ENCODE measurements around the gene SBNO1. TPM values are rescaled to one million over a fixed set of nuclear protein-coding genes. Genes with fewer than 3 reads are reported as not detected.

Gene SBNO1
- total and polyA plus RNA-seq, 2 donors (not counting 3 experiments of a cell fraction or from before 2014, with no cell fraction given) = 4.8 to 34.2 TPM

GRCh38 chr12:123337070-123337469, 27.6 kb downstream of the SBNO1 start:
- no peaks in the 10 kb centered on the region for H3K9me1 ChIP-seq (replicated peaks; ENCODE audit: control insufficient read depth, extremely low read depth, insufficient read depth, low read length)
- BruUV-seq (replicated peaks) = no TSS peak

More at GRCh38 chr12:123337070-123337469, 27.6 kb downstream of the SBNO1 start:
- no peak overlapping the region for H3K27ac ChIP-seq (ENCODE audit: insufficient read depth, low read depth, low read length)
- peaks cover 5 to 15% of the 10 kb centered on the region in 2 experiments for H3K36me3 ChIP-seq (ENCODE audit: control insufficient read depth in 2 of 2, extremely low read depth in 1 of 2, insufficient read depth in 2 of 2, low read length in 2 of 2)
- ChIA-PET CTCF (no interaction called here), POLR2A (no interaction called here)
- H3K9me3 ChIP-seq (replicated peaks; ENCODE audit: control insufficient read depth, insufficient read depth, low read length) = no peaks in the 10 kb centered on the region
- H4K20me1 ChIP-seq (replicated peaks; ENCODE audit: control insufficient read depth, extremely low read depth, insufficient read depth, low read length) = no peaks in the 10 kb centered on the region
- no peaks in the 10 kb centered on the region for H3K4me1 ChIP-seq (ENCODE audit: control insufficient read depth, extremely low read depth, insufficient read depth, low read length)
- DNase-seq (ENCODE audit: low read depth, low spot score) (no peak), FAIRE-seq (no peak)
- H3K4me3 ChIP-seq (replicated peaks in 1 of 3; ENCODE audit: insufficient read depth in 1 of 3, low read depth in 1 of 3, low read length in 3 of 3) = no peak overlapping the region
- H3K9ac ChIP-seq (replicated peaks; ENCODE audit: extremely low read depth, insufficient read depth, low read length) = no peak overlapping the region
- H3K4me2 ChIP-seq (ENCODE audit: insufficient read depth, low read length) = no peak overlapping the region
- TF ChIP-seq FOS (IDR thresholded peaks at IDR 0.05; ENCODE audit: borderline replicate concordance, insufficient read depth, low read length) (no peak), POLR2A (IDR thresholded peaks at IDR 0.05; ENCODE audit: low read depth, low read length) (no peak), MAX (IDR thresholded peaks at IDR 0.05; ENCODE audit: insufficient read depth, insufficient read length) (no peak), MYC (IDR thresholded peaks at IDR 0.05; ENCODE audit: low read depth, low read length) (no peak), EZH2 (IDR thresholded peaks at IDR 0.05; ENCODE audit: borderline replicate concordance, low read depth, low read length, severe bottlenecking) (no peak), POLR2AphosphoS5 (IDR thresholded peaks at IDR 0.05; ENCODE audit: insufficient read depth, low read depth, low read length) (no peak), JUN (IDR thresholded peaks at IDR 0.05; ENCODE audit: borderline replicate concordance, insufficient read depth, insufficient read length, low read depth) (no peak), GATA2 (IDR thresholded peaks at IDR 0.05; ENCODE audit: insufficient read depth, insufficient read length, low read depth, low read length) (no peak)
- TF ChIP-seq, protein P1, sequence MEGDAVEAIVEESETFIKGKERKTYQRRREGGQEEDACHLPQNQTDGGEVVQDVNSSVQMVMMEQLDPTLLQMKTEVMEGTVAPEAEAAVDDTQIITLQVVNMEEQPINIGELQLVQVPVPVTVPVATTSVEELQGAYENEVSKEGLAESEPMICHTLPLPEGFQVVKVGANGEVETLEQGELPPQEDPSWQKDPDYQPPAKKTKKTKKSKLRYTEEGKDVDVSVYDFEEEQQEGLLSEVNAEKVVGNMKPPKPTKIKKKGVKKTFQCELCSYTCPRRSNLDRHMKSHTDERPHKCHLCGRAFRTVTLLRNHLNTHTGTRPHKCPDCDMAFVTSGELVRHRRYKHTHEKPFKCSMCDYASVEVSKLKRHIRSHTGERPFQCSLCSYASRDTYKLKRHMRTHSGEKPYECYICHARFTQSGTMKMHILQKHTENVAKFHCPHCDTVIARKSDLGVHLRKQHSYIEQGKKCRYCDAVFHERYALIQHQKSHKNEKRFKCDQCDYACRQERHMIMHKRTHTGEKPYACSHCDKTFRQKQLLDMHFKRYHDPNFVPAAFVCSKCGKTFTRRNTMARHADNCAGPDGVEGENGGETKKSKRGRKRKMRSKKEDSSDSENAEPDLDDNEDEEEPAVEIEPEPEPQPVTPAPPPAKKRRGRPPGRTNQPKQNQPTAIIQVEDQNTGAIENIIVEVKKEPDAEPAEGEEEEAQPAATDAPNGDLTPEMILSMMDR (IDR thresholded peaks at IDR 0.05; ENCODE audit: extremely low read depth in 1 of 2, insufficient read depth in 1 of 2, low read depth in 1 of 2, low read length in 2 of 2) = no peak
- H3K27me3 ChIP-seq (ENCODE audit: control insufficient read depth in 2 of 2, insufficient read depth in 2 of 2, low read length in 2 of 2) = no peaks in the 10 kb centered on the region
- intact Hi-C loops (cut with micrococcal nuclease) (no loop called here), dilution Hi-C loops (cut with MboI; ENCODE audit: extremely low pct_ligation_motif_present, low sequenced_read_pairs) (no loop called here)
- H2AFZ ChIP-seq (ENCODE audit: low read depth, low read length) = no peak overlapping the region
- no peaks in the 10 kb centered on the region for H3K79me2 ChIP-seq (ENCODE audit: control insufficient read depth, insufficient read depth, low read length)
